BE2C (cell line): Measurements from ENCODE around the gene PEAR1.

ENCODE experiments used
- DNase-seq: peaks from one replicate; pipeline ENCODE4 v3.0.0-alpha.2; 2020
- H3K27me3 ChIP-seq: fragments of 250-450 bp; sonication (Bioruptor Pico); 2 replicates; pipeline ENCODE4 v1.5.1; 2020; ENCODE audit warnings: mild to moderate bottlenecking
- H3K36me3 ChIP-seq: fragments of 250-450 bp; sonication (Bioruptor Pico); 2 replicates; pipeline ENCODE4 v1.5.1; 2020; ENCODE audit warnings: mild to moderate bottlenecking
- H3K4me1 ChIP-seq: fragments of 250-450 bp; sonication (Bioruptor Pico); 2 replicates; pipeline ENCODE4 v1.5.1; 2020
- H3K4me3 ChIP-seq: 2 replicates; pipeline ENCODE4 v1.5.1; 2011; ENCODE audit warnings: low read depth, low read length
- H3K9me3 ChIP-seq: fragments of 250-450 bp; sonication (Bioruptor Pico); 2 replicates; pipeline ENCODE4 v1.5.1; 2020
- CTCF ChIP-seq: IDR thresholded peaks from 2 replicates; pipeline ENCODE4 v1.5.1; 2012; ENCODE audit warnings: mild to moderate bottlenecking, low read depth, low read length

Gene PEAR1

GRCh38 chr1:156887734-156888133, 5.8 kb upstream of the PEAR1 start:
- Histone ChIP-seq H3K36me3 (no peaks in the 10 kb centered on the region), H3K4me1 (peaks cover 47% of the 10 kb centered on the region), H3K27me3 (no peaks in the 10 kb centered on the region), H3K9me3 (no peaks in the 10 kb centered on the region), H3K4me3 (no peak overlapping the region)
- DNase-seq, result no peak
- no peak for TF ChIP-seq CTCF

- peak; percentile 95 for TF ChIP-seq CTCF
- no peaks in the 10 kb centered on the region for H3K9me3 ChIP-seq
- H3K4me1 ChIP-seq, result peaks cover 39% of the 10 kb centered on the region
- no peaks in the 10 kb centered on the region for H3K27me3 ChIP-seq
- H3K36me3 ChIP-seq, result no peaks in the 10 kb centered on the region
- H3K4me3 ChIP-seq, result no peak overlapping the region
- peak; percentile 88 for DNase-seq
Observed at GRCh38 chr1:156889802-156890580, 3.5 kb upstream of the PEAR1 start.

GRCh38 chr1:156892190-156893047, 1.1 kb upstream of the PEAR1 start:
- H3K27me3 ChIP-seq, result no peaks in the 10 kb centered on the region
- peak; percentile 85 for TF ChIP-seq CTCF
- DNase-seq, result peak; percentile 96
- H3K9me3 ChIP-seq, result no peaks in the 10 kb centered on the region
- H3K36me3 ChIP-seq, result no peaks in the 10 kb centered on the region
- H3K4me1 ChIP-seq, result peaks cover 43% of the 10 kb centered on the region
- H3K4me3 ChIP-seq, result peak overlapping the region; percentile 15; the same call in 1 of the 2 replicates

- H3K36me3 ChIP-seq, result no peaks in the 10 kb centered on the region
- no peak overlapping the region for H3K4me3 ChIP-seq
- H3K4me1 ChIP-seq, result peaks cover 58% of the 10 kb centered on the region
- no peak for DNase-seq
- no peaks in the 10 kb centered on the region for H3K27me3 ChIP-seq
- TF ChIP-seq CTCF, result no peak
- no peaks in the 10 kb centered on the region for H3K9me3 ChIP-seq
Observed at GRCh38 chr1:156894001-156894400, 483 bp downstream of the PEAR1 start.

GRCh38 chr1:156894711-156895454, 1.4 kb downstream of the PEAR1 start:
- DNase-seq, result peak; percentile 65
- H3K27me3 ChIP-seq, result no peaks in the 10 kb centered on the region
- H3K9me3 ChIP-seq, result no peaks in the 10 kb centered on the region
- peak overlapping the region; percentile 5; the same call in 1 of the 2 replicates for H3K4me3 ChIP-seq
- H3K4me1 ChIP-seq, result peaks cover 64% of the 10 kb centered on the region
- no peak for TF ChIP-seq CTCF
- H3K36me3 ChIP-seq, result no peaks in the 10 kb centered on the region
